GM12801 (cell line): ENCODE results near the gene REST.

Experiments used
- CTCF ChIP-seq: IDR thresholded peaks from one replicate; pipeline ENCODE4 v1.5.1; 2011; ENCODE audit warnings: control low read depth; ENCODE audit not compliant: insufficient read length; ENCODE audit errors: extremely low read depth

The REST gene

GRCh38 chr4:56990109-56990905, 82.6 kb downstream of the REST start:
- no peak for TF ChIP-seq CTCF

GRCh38 chr4:56995525-56995924, 87.8 kb downstream of the REST start:
- no peak for TF ChIP-seq CTCF

GRCh38 chr4:56999751-57000150, 92.1 kb downstream of the REST start:
- no peak for TF ChIP-seq CTCF

- no peak for TF ChIP-seq CTCF
Observed at GRCh38 chr4:57013543-57014120, 105.9 kb downstream of the REST start.
